ENCODE measurements around the gene PTPRA. TPM values are rescaled to one million over a fixed set of nuclear protein-coding genes. Genes with fewer than 3 reads are reported as not detected.

Gene PTPRA
- total and polyA plus RNA-seq, 2 of the 13 experiments (the other 11 are each of a cell fraction or from before 2014, with no cell fraction given), result 47.2 to 127 TPM

GRCh38 chr20:2872459-2873009, 747 bp upstream of the PTPRA start (continued):
- TF ChIP-seq ZNF800 (CRISPR knock-in tag; IDR thresholded peaks at IDR 0.05) (peak; percentile 97), ZMYM3 (CRISPR knock-in tag; IDR thresholded peaks at IDR 0.05) (no peak), ZC3H4 (CRISPR knock-in tag; IDR thresholded peaks at IDR 0.05; ENCODE audit: borderline replicate concordance) (no peak; the same call in 1 of the 2 replicates), U2AF2 (IDR thresholded peaks at IDR 0.05; ENCODE audit: low read depth, low read length) (no peak), SNAI1 (CRISPR knock-in tag; IDR thresholded peaks at IDR 0.05; ENCODE audit: borderline replicate concordance) (0 out of 2 replicates have a peak, but pooled peaks have one; percentile 30), PRMT3 (CRISPR knock-in tag; IDR thresholded peaks at IDR 0.05; ENCODE audit: borderline replicate concordance, low read depth) (no peak), STAT6 (CRISPR knock-in tag; IDR thresholded peaks at IDR 0.05; ENCODE audit: borderline replicate concordance) (no peak), ZHX2 (IDR thresholded peaks at IDR 0.05; ENCODE audit: low read depth) (0 out of 2 replicates have a peak, but pooled peaks have one; percentile 46), ZHX2 (CRISPR knock-in tag; IDR thresholded peaks at IDR 0.05; ENCODE audit: borderline replicate concordance) (no peak), ZFP91 (CRISPR knock-in tag; IDR thresholded peaks at IDR 0.05; ENCODE audit: borderline replicate concordance) (peak; percentile 93), MLX (CRISPR knock-in tag; IDR thresholded peaks at IDR 0.05) (peak; percentile 62; the same call in 1 of the 2 replicates), ONECUT2 (CRISPR knock-in tag; IDR thresholded peaks at IDR 0.05) (no peak), DMAP1 (CRISPR knock-in tag; IDR thresholded peaks at IDR 0.05) (peak; percentile 75; the same call in 1 of the 2 replicates), ZNF570 (CRISPR knock-in tag; IDR thresholded peaks at IDR 0.05; ENCODE audit: borderline replicate concordance) (no peak)
